ENCODE data around the gene CLIC6. TPM values are rescaled to one million over a fixed set of nuclear protein-coding genes. Genes with fewer than 3 reads are reported as not detected.

CLIC6 gene
- polyA plus RNA-seq, 2 of the 4 experiments (the other 2 are of a cell fraction): 0.01 to 0.08 TPM

- no peak overlapping the region for H3K27ac ChIP-seq
- ChIA-PET POLR2A (no interaction called here), CTCF (interaction anchor here (1.4 kb wide), 1 partner anchor 19 kb away, joined by 4 read pairs; no protein-coding TSS in a partner anchor)
- H3K9me3 ChIP-seq: no peaks in the 10 kb centered on the region
- no peaks in the 10 kb centered on the region for H3K4me1 ChIP-seq
- no peak overlapping the region for H3K4me2 ChIP-seq
- no peak overlapping the region for H3K4me3 ChIP-seq
- DNase-seq (ENCODE audit: low read depth in 1 of 2, low spot score in 1 of 2) (no peak), ATAC-seq (no peak), FAIRE-seq (no peak)
- TF ChIP-seq RCOR1 (IDR thresholded peaks at IDR 0.05; ENCODE audit: low read depth, low read length): no peak
- no peak for TF ChIP-seq NFE2L2 (conservative IDR thresholded peaks at IDR 0.05; ENCODE audit: low read length)
- TF ChIP-seq HDAC2 (IDR thresholded peaks at IDR 0.05): no peak
- TF ChIP-seq JUNB (IDR thresholded peaks at IDR 0.05): no peak
- TF ChIP-seq, protein P1, sequence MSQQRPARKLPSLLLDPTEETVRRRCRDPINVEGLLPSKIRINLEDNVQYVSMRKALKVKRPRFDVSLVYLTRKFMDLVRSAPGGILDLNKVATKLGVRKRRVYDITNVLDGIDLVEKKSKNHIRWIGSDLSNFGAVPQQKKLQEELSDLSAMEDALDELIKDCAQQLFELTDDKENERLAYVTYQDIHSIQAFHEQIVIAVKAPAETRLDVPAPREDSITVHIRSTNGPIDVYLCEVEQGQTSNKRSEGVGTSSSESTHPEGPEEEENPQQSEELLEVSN (IDR thresholded peaks at IDR 0.05; ENCODE audit: borderline replicate concordance, low read depth): no peak
- TF ChIP-seq RNF2 (IDR thresholded peaks at IDR 0.05; ENCODE audit: borderline replicate concordance, low read depth): no peak
- no peak for TF ChIP-seq CHD4 (IDR thresholded peaks at IDR 0.05; ENCODE audit: borderline replicate concordance)
- WGBS (ENCODE audit: missing lambda C conversion rate): 41% methylated on average over 4 of the region's 4 CpGs
These were observed 47.1 kb upstream of the CLIC6 start for GRCh38 chr21:34621434-34622350.

GRCh38 chr21:34623516-34623915 is 45.3 kb upstream of the CLIC6 start:
- POLR2A ChIA-PET: no interaction called here
- H3K27ac ChIP-seq: no peak overlapping the region
- no peak for DNase-seq (ENCODE audit: low read depth in 1 of 2, low spot score in 1 of 2)
- H3K4me1 ChIP-seq: no peaks in the 10 kb centered on the region
- TF ChIP-seq HEYL (CRISPR knock-in tag; IDR thresholded peaks at IDR 0.05) (no peak), ESRRA (IDR thresholded peaks at IDR 0.05; ENCODE audit: borderline replicate concordance, low read length) (no peak), RFX5 (IDR thresholded peaks at IDR 0.05) (no peak)
- no peak for FAIRE-seq
- ATAC-seq: no peak
- 38% methylated on average over 4 of the region's 4 CpGs for WGBS (ENCODE audit: missing lambda C conversion rate)
- H3K4me3 ChIP-seq: no peak overlapping the region
- no peaks in the 10 kb centered on the region for H3K9me3 ChIP-seq
- CTCF ChIA-PET: interaction anchor here (1.2 to 1.8 kb wide), 2 partner anchors 21 to 261 kb away, joined by 3 to 5 read pairs; no protein-coding TSS in a partner anchor
- no peak overlapping the region for H3K4me2 ChIP-seq

- CTCF ChIA-PET: interaction anchor here (1.0 to 1.8 kb wide), 5 partner anchors 22 to 701 kb away, joined by 3 to 10 read pairs (median 3); no protein-coding TSS in a partner anchor
- H3K4me3 ChIP-seq: no peak overlapping the region
- no peaks in the 10 kb centered on the region for H3K9me3 ChIP-seq
- H3K27ac ChIP-seq: no peak overlapping the region
- H3K4me1 ChIP-seq: no peaks in the 10 kb centered on the region
- TF ChIP-seq EP300 (IDR thresholded peaks at IDR 0.05) (no peak), GATA3 (IDR thresholded peaks at IDR 0.05; ENCODE audit: borderline replicate concordance) (no peak), JUN (IDR thresholded peaks at IDR 0.05) (no peak), HOXA7 (CRISPR knock-in tag; IDR thresholded peaks at IDR 0.05) (no peak), POLR2AphosphoS2 (conservative IDR thresholded peaks at IDR 0.05; ENCODE audit: low read length) (no peak)
- TF ChIP-seq, protein P2, sequence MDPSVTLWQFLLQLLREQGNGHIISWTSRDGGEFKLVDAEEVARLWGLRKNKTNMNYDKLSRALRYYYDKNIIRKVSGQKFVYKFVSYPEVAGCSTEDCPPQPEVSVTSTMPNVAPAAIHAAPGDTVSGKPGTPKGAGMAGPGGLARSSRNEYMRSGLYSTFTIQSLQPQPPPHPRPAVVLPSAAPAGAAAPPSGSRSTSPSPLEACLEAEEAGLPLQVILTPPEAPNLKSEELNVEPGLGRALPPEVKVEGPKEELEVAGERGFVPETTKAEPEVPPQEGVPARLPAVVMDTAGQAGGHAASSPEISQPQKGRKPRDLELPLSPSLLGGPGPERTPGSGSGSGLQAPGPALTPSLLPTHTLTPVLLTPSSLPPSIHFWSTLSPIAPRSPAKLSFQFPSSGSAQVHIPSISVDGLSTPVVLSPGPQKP (IDR thresholded peaks at IDR 0.05; ENCODE audit: low read depth, low read length): no peak
- ATAC-seq (no peak), DNase-seq (ENCODE audit: low read depth in 1 of 2, low spot score in 1 of 2) (no peak), FAIRE-seq (no peak)
- POLR2A ChIA-PET: no interaction called here
- WGBS (ENCODE audit: missing lambda C conversion rate): 37% methylated on average over 6 of the region's 6 CpGs
- H3K4me2 ChIP-seq: no peak overlapping the region
These were observed 43.7 kb upstream of the CLIC6 start for GRCh38 chr21:34625030-34625593.

DNA sequence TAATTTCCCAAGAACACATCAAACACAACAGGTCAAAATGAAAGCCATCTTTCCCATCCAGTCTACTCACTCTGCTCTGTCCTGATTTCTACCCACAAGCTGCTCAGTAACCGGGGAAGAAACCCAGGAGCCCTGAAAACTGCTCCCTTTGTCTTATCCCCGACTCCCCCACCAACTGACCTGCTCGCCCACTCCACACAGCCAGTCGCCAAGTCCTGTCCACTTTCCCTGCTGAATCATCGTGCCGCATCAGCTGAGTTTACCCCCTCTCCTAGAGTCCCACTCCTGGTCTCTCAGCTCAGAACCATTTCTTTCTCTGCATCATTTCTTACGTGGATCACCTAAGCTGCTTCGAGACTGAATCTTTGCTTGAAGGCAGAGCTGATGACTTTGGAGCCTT is 42.7 kb upstream of the CLIC6 start:
- ChIA-PET CTCF (interaction anchor here (1.0 to 1.7 kb wide), 4 partner anchors 23 to 702 kb away, joined by 3 to 10 read pairs (median 3); no protein-coding TSS in a partner anchor), POLR2A (no interaction called here)
- DNase-seq (ENCODE audit: low read depth in 1 of 2, low spot score in 1 of 2): no peak
- H3K4me2 ChIP-seq: no peak overlapping the region
- no peak for FAIRE-seq
- TF ChIP-seq JUN (IDR thresholded peaks at IDR 0.05) (no peak), CHD2 (IDR thresholded peaks at IDR 0.05; ENCODE audit: low read length, partially characterized antibody) (no peak), EP300 (IDR thresholded peaks at IDR 0.05) (no peak), NR3C1 (IDR thresholded peaks at IDR 0.05) (no peak), TFCP2L1 (CRISPR knock-in tag; IDR thresholded peaks at IDR 0.05) (no peak)
- TF ChIP-seq, protein P2 (IDR thresholded peaks at IDR 0.05; ENCODE audit: low read depth, low read length): no peak
- TF ChIP-seq, protein P3, sequence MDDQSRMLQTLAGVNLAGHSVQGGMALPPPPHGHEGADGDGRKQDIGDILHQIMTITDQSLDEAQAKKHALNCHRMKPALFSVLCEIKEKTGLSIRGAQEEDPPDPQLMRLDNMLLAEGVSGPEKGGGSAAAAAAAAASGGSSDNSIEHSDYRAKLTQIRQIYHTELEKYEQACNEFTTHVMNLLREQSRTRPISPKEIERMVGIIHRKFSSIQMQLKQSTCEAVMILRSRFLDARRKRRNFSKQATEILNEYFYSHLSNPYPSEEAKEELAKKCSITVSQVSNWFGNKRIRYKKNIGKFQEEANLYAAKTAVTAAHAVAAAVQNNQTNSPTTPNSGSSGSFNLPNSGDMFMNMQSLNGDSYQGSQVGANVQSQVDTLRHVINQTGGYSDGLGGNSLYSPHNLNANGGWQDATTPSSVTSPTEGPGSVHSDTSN (IDR thresholded peaks at IDR 0.05): no peak
- H3K4me3 ChIP-seq: no peak overlapping the region
- ATAC-seq: no peak
- H3K27ac ChIP-seq: no peak overlapping the region
- no peaks in the 10 kb centered on the region for H3K4me1 ChIP-seq
- H3K9me3 ChIP-seq: no peaks in the 10 kb centered on the region
- WGBS (ENCODE audit: missing lambda C conversion rate): 42% methylated on average over 8 of the region's 8 CpGs
